Measurements from ENCODE around the gene ECE1. TPM values are rescaled to one million over a fixed set of nuclear protein-coding genes. Genes with fewer than 3 reads are reported as not detected.

Gene ECE1
- total and polyA plus RNA-seq, 12 donors: 86.1 to 588 (median 222) TPM

GRCh38 chr1:21225065-21225464 is 65.2 kb downstream of the ECE1 start:
- H3K9me3 ChIP-seq (replicated peaks in 1 of 3): no peaks in the 10 kb centered on the region
- no peaks in the 10 kb centered on the region for H3K27me3 ChIP-seq
- H3K4me3 ChIP-seq: no peak overlapping the region
- no peak overlapping the region for H3K27ac ChIP-seq
- WGBS, 4 donors: 90 to 96% (median 93%) methylated on average over 21 to 33 of the region's 33 CpGs
- TF ChIP-seq POLR2A (IDR thresholded peaks at IDR 0.05): no peak
- TF ChIP-seq CTCF (IDR thresholded peaks at IDR 0.05): no peak
- DNase-seq: no peak
- H3K36me3 ChIP-seq (replicated peaks in 1 of 2): peaks cover 0 to 89% of the 10 kb centered on the region in 2 donors
- H3K4me1 ChIP-seq (replicated peaks in 1 of 2): no peaks in the 10 kb centered on the region
- intact Hi-C loops (cut with DNase I): loop anchor here in 1 of 2 donors (10.0 kb wide), 1 partner anchor 430 kb away; no protein-coding TSS in a partner anchor

- Histone ChIP-seq H3K27ac (no peak overlapping the region), H3K4me3 (no peak overlapping the region), H3K9me3 (replicated peaks in 1 of 3) (no peaks in the 10 kb centered on the region), H3K36me3 (replicated peaks in 1 of 2) (peaks cover 0 to 83% of the 10 kb centered on the region in 2 donors), H3K4me1 (replicated peaks in 1 of 2) (no peaks in the 10 kb centered on the region), H3K27me3 (no peaks in the 10 kb centered on the region)
- intact Hi-C loops (cut with DNase I): loop anchor here in 1 of 2 donors (10.0 kb wide), 1 partner anchor 434 kb away; no protein-coding TSS in a partner anchor
- no peak for TF ChIP-seq CTCF (IDR thresholded peaks at IDR 0.05)
- no peak for TF ChIP-seq POLR2A (IDR thresholded peaks at IDR 0.05)
- DNase-seq: peak in 1 of 7 donors; percentile 65
- WGBS, 4 donors: 72 to 83% (median 74%) methylated on average over 2 to 7 of the region's 7 CpGs
These were observed 69.4 kb downstream of the ECE1 start for GRCh38 chr1:21220815-21221214.

- Histone ChIP-seq H3K36me3 (replicated peaks in 1 of 2) (peaks cover 0 to 72% of the 10 kb centered on the region in 2 donors), H3K4me1 (replicated peaks in 1 of 2) (no peaks in the 10 kb centered on the region), H3K27ac (no peak overlapping the region), H3K4me3 (no peak overlapping the region), H3K9me3 (replicated peaks in 1 of 3) (no peaks in the 10 kb centered on the region), H3K27me3 (no peaks in the 10 kb centered on the region)
- TF ChIP-seq POLR2A (IDR thresholded peaks at IDR 0.05) (no peak), CTCF (IDR thresholded peaks at IDR 0.05) (no peak)
- 87 to 91% (median 90%) methylated on average over 15 to 21 of the region's 21 CpGs for WGBS, 4 donors
- intact Hi-C loops (cut with DNase I): loop anchor here in 1 of 2 donors (10.0 kb wide), 1 partner anchor 435 kb away; no protein-coding TSS in a partner anchor
- DNase-seq: no peak
These were observed 70.6 kb downstream of the ECE1 start for GRCh38 chr1:21219674-21220073.

- DNase-seq: peak in 6 of 7 donors; percentile 40 to 80 (median 63)
- Histone ChIP-seq H3K4me1 (replicated peaks in 1 of 2) (no peaks in the 10 kb centered on the region), H3K36me3 (replicated peaks in 1 of 2) (peaks cover 0 to 55% of the 10 kb centered on the region in 2 donors), H3K9me3 (replicated peaks in 1 of 3) (no peaks in the 10 kb centered on the region), H3K4me3 (no peak overlapping the region), H3K27ac (peak overlapping the region in 1 of 5 donors; percentile 26), H3K27me3 (no peaks in the 10 kb centered on the region)
- intact Hi-C loops (cut with DNase I): no loop called here
- peak in 4 of 6 experiments; percentile 37 to 44 (median 39) for TF ChIP-seq CTCF (IDR thresholded peaks at IDR 0.05)
- no peak for TF ChIP-seq POLR2A (IDR thresholded peaks at IDR 0.05)
- WGBS, 4 donors: 62 to 76% (median 73%) methylated on average over 2 to 20 of the region's 20 CpGs
These were observed 72.3 kb downstream of the ECE1 start for GRCh38 chr1:21217812-21218596.
